Measurements from ENCODE around the gene LOXHD1. TPM values are rescaled to one million over a fixed set of nuclear protein-coding genes. Genes with fewer than 3 reads are reported as not detected.

The LOXHD1 gene
- polyA plus RNA-seq, 3 donors, result 0.78 to 1.3 (median 1.1) TPM

GRCh38 chr18:46447792-46448191, 209.2 kb downstream of the LOXHD1 start:
- DNase-seq, result no peak

- DNase-seq, result no peak
Observed at GRCh38 chr18:46447323-46447722, 209.7 kb downstream of the LOXHD1 start.

- no peak for DNase-seq
Observed at GRCh38 chr18:46445522-46446313, 211.3 kb downstream of the LOXHD1 start.

GRCh38 chr18:46439037-46439436, 218.0 kb downstream of the LOXHD1 start:
- DNase-seq, result no peak

- no peak for DNase-seq
Observed at GRCh38 chr18:46437061-46437460, 220.0 kb downstream of the LOXHD1 start.

- DNase-seq, result no peak
Observed at GRCh38 chr18:46436621-46437020, 220.4 kb downstream of the LOXHD1 start.

- DNase-seq, result no peak
Observed at GRCh38 chr18:46435031-46435430, 222.0 kb downstream of the LOXHD1 start.

- no peak for DNase-seq
Observed at GRCh38 chr18:46434629-46435028, 222.4 kb downstream of the LOXHD1 start.

GRCh38 chr18:46433121-46433826, 223.7 kb downstream of the LOXHD1 start:
- no peak for DNase-seq

- no peak for DNase-seq
Observed at GRCh38 chr18:46431522-46432171, 225.4 kb downstream of the LOXHD1 start.

- no peak for DNase-seq
Observed at GRCh38 chr18:46429649-46430224, 227.3 kb downstream of the LOXHD1 start.

GRCh38 chr18:46429130-46429529, 227.9 kb downstream of the LOXHD1 start:
- no peak for DNase-seq

- DNase-seq, result no peak
Observed at GRCh38 chr18:46428368-46428767, 228.7 kb downstream of the LOXHD1 start.

GRCh38 chr18:46427216-46427995, 229.6 kb downstream of the LOXHD1 start:
- no peak for DNase-seq

Other genes with a start within 250 kb of the LOXHD1 start
- 1 to 10 TPM in 1 of 3 donors, under 1 TPM in 2; 0.78 to 1.1 (median 0.86) TPM for gene ST8SIA5, start 99.8 kb upstream of the LOXHD1 start, polyA plus RNA-seq (ENCODE audit: insufficient read length in 3 of 3)